Calu3 (cell line): ENCODE results near the gene SNX1. TPM values are rescaled to one million over a fixed set of nuclear protein-coding genes. Genes with fewer than 3 reads are reported as not detected.

ENCODE experiments used
- BruUV-seq: library from RNA; stranded (reverse); fragments of 400-500 nt; replicated peaks from 2 replicates; lab custom pipeline; 2021; lab: Mats Ljungman, UMichigan
- CTCF ChIA-PET: fragments of 300-600 bp; sonication (Branson Sonifier 250); formaldehyde crosslinking; loops from one replicate; lab custom pipeline; 2022; ENCODE audit warnings: antibody characterized with exemption; lab: Charles Lee
- DNase-seq: peaks from one replicate; pipeline ENCODE4 v3.0.0; 2022
- H3K27ac Mint-ChIP-seq: one replicate; pipeline ENCODE4 v1.8.0; 2022; ENCODE audit warnings: mixed read lengths; ENCODE audit not compliant: unreplicated experiment
- H3K27me3 Mint-ChIP-seq: one replicate; pipeline ENCODE4 v1.8.0; 2022; ENCODE audit warnings: mixed read lengths; ENCODE audit not compliant: unreplicated experiment
- H3K36me3 Mint-ChIP-seq: one replicate; pipeline ENCODE4 v1.8.0; 2022; ENCODE audit warnings: mild to moderate bottlenecking, moderate library complexity, mixed read lengths; ENCODE audit not compliant: insufficient read depth, unreplicated experiment
- H3K4me1 Mint-ChIP-seq: one replicate; pipeline ENCODE4 v1.8.0; 2022; ENCODE audit warnings: mild to moderate bottlenecking, low read depth, mixed read lengths; ENCODE audit not compliant: unreplicated experiment
- H3K4me3 Mint-ChIP-seq: one replicate; pipeline ENCODE4 v1.8.0; 2022; ENCODE audit warnings: mild to moderate bottlenecking, low read depth, moderate library complexity, mixed read lengths; ENCODE audit not compliant: unreplicated experiment
- H3K9me3 Mint-ChIP-seq: one replicate; pipeline ENCODE4 v1.8.0; 2022; ENCODE audit warnings: low read depth, mixed read lengths; ENCODE audit not compliant: unreplicated experiment
- CTCF ChIP-seq: fragments of 200-600 bp; IDR thresholded peaks from one replicate; pipeline ENCODE4 v1.8.0; 2022; ENCODE audit warnings: antibody characterized with exemption; ENCODE audit not compliant: unreplicated experiment
- intact Hi-C: fragments of 100-400 bp; cut with micrococcal nuclease; formaldehyde crosslinking; loops from one replicate; pipeline ENCODE4 v1.10.0; 2022; ENCODE audit not compliant: unreplicated experiment
- total RNA-seq: library from RNA; stranded (reverse); gene quantifications from 2 replicates; pipeline ENCODE4 v1.2.3, GENCODE V29; 2022

Gene SNX1
- total RNA-seq, 1 experiment from 2014 or later = 108 TPM

DNA sequence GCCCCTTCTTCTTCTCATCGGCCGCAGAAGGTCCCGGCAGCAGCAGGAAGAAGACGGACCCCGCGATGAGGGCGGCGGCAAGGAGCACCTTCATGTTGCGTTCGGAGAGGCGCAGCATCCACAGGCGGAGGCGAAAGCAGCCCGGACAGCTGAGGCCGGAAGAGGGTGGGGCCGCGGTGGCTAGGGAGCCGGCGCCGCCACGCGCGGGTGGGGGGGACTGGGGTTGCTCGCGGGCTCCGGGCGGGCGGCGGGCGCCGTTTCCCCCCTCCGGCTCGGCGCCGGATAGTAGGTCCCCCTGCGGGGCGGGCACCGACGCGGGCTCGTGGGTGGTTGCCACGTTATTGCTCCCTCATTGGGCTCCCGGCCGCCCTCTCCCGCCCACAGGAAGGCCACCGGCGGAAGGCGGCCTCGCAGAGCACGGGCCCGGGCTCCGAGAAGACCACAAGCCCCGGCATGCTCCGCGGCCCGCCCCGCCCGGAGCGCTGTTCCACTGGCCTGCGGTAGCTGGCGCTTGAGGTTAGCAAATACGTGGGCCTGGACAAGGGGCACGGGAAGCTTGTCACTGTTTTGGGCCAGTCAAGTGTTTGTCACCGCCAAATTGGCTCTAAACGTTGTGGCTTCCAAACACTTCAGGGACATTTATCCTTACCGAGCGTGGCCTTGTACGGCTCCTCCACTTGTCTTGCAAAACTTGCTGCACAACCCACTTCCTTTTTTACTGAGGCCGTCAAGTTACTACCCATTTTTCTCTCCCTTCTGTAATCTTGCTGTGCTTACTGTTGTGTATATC lies 67.3 kb downstream of the SNX1 start, which contains the start of gene PPIB:
PPIB (minus strand) TSS at position 154 of the 790 bp plus-strand sequence; CDS start at position 118, 36 bp downstream.
- peak; percentile 99 for DNase-seq
- Mint-ChIP-seq H3K4me1 (peaks cover 36% of the 10 kb centered on the region), H3K9me3 (no peaks in the 10 kb centered on the region), H3K27me3 (no peaks in the 10 kb centered on the region), H3K27ac (peak within 1 kb of the TSS; percentile 90), H3K4me3 (peak within 1 kb of the TSS; percentile 91), H3K36me3 (peaks cover 56% of the 10 kb centered on the region)
- BruUV-seq = no TSS peak
- peak; percentile 32 for TF ChIP-seq CTCF
- intact Hi-C loops = no loop called here
- CTCF ChIA-PET = interaction anchor here (0.5 to 1.6 kb wide), 10 partner anchors 10 to 565 kb away, joined by 3 to 10 read pairs (median 4); partner anchors contain the start of genes CIAO2A, CSNK1G1 and TRIP4

DNA sequence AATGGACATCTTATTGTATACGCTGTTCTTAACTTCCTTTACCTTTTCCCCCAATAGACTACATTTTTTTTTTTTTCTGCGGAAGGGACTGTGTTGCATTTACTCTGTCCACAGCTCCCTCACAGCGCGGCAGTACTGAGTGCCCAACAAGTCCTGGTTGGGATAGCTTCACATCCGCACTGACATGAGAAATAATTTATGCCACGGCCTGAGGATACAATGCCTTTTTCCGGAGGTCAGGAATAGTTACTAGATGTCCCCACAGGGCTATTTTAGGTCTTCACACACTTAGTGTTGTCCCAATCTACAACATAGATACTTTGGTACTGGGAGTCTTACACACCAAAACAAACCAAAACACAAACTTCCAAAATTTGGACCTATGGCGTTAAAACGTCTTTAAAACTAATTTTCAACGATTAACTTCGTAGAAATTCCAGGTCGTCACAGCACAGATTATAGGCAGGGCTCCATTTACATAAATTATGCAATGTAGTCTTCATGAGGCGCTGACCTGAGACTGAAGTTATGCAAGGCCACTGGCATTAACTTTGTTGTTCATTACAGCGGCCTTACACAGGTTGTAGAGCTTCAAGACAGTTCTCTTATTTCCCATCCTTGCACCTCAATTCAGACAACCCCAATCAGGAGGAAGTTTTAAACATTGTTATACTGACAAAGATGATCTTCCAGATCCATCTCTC lies 68.0 kb downstream of the SNX1 start:
- peaks cover 28% of the 10 kb centered on the region for H3K4me1 Mint-ChIP-seq
- BruUV-seq = no TSS peak
- H3K27me3 Mint-ChIP-seq = no peaks in the 10 kb centered on the region
- DNase-seq = no peak
- TF ChIP-seq CTCF = no peak
- no peaks in the 10 kb centered on the region for H3K9me3 Mint-ChIP-seq
- H3K27ac Mint-ChIP-seq = peak overlapping the region; percentile 51
- H3K4me3 Mint-ChIP-seq = peak overlapping the region; percentile 91
- peaks cover 53% of the 10 kb centered on the region for H3K36me3 Mint-ChIP-seq
- CTCF ChIA-PET = interaction anchor here (0.5 to 1.6 kb wide), 10 partner anchors 11 to 1039 kb away, joined by 3 to 10 read pairs (median 4); partner anchors contain the start of genes CIAO2A, CSNK1G1 and TRIP4
- intact Hi-C loops = no loop called here

GRCh38 chr15:64164436-64164835 lies 68.7 kb downstream of the SNX1 start:
- no peaks in the 10 kb centered on the region for H3K9me3 Mint-ChIP-seq
- BruUV-seq = no TSS peak
- H3K27me3 Mint-ChIP-seq = no peaks in the 10 kb centered on the region
- H3K27ac Mint-ChIP-seq = no peak overlapping the region
- TF ChIP-seq CTCF = no peak
- intact Hi-C loops = no loop called here
- H3K4me3 Mint-ChIP-seq = no peak overlapping the region
- no peak for DNase-seq
- CTCF ChIA-PET = no interaction called here
- H3K4me1 Mint-ChIP-seq = peaks cover 22% of the 10 kb centered on the region
- H3K36me3 Mint-ChIP-seq = peaks cover 47% of the 10 kb centered on the region

- no peak for TF ChIP-seq CTCF
- BruUV-seq = no TSS peak
- CTCF ChIA-PET = no interaction called here
- Mint-ChIP-seq H3K27ac (no peak overlapping the region), H3K4me1 (peaks cover 13% of the 10 kb centered on the region), H3K36me3 (peaks cover 28% of the 10 kb centered on the region), H3K9me3 (no peaks in the 10 kb centered on the region), H3K4me3 (no peak overlapping the region), H3K27me3 (no peaks in the 10 kb centered on the region)
- DNase-seq = no peak
- intact Hi-C loops = no loop called here
These were observed 70.5 kb downstream of the SNX1 start for GRCh38 chr15:64166102-64166890.
